ENCODE data around the gene KMT2A. TPM values are rescaled to one million over a fixed set of nuclear protein-coding genes. Genes with fewer than 3 reads are reported as not detected.
"Not testable (repeated sequence)": the region's sequence is repeated elsewhere in the genome, so short reads cannot be mapped to it uniquely, and the experiment has no call there.

Gene KMT2A
- total RNA-seq, 2 experiments from 2014 or later = 135 to 140 TPM

GRCh38 chr11:118570787-118571186, 134.5 kb downstream of the KMT2A start:
- CTCF ChIA-PET = no interaction called here
- H3K9me3 Mint-ChIP-seq = no peaks in the 10 kb centered on the region

GRCh38 chr11:118571701-118572060, 135.4 kb downstream of the KMT2A start:
- not testable (repeated sequence) for ATAC-seq (ENCODE audit: poor library complexity); H3K9me3 ChIP-seq (ENCODE audit: control insufficient read depth in 1 of 2, insufficient read depth in 1 of 2, low read length in 2 of 2); H3K9me3 Mint-ChIP-seq; H3K36me3 ChIP-seq (ENCODE audit: insufficient read depth, low read length); H3K27me3 ChIP-seq (ENCODE audit: control insufficient read depth in 1 of 2, insufficient read depth in 2 of 2, low read length in 2 of 2); H3K27me3 Mint-ChIP-seq
- peak overlapping the region; percentile 97 to 98 for H3K27ac ChIP-seq (ENCODE audit: low read depth in 1 of 2, low read length in 2 of 2)
- H3K4me3 ChIP-seq (ENCODE audit: low read length) = peak overlapping the region; percentile 88
- peak in 7 of 14 experiments; percentile 5 to 40 (median 9) for DNase-seq
- peaks cover 14% of the 10 kb centered on the region for H3K4me1 ChIP-seq (ENCODE audit: insufficient read depth, low read length)
- Mint-ChIP-seq H3K27ac (peak overlapping the region; percentile 94), H3K4me3 (peak overlapping the region; percentile 99), H3K36me3 (ENCODE audit: low read depth) (peaks cover 41% of the 10 kb centered on the region), H3K4me1 (ENCODE audit: low read depth) (peaks cover 47% of the 10 kb centered on the region)
- CTCF ChIA-PET = interaction anchor here (1.0 kb wide), 1 partner anchor 23 kb away, joined by 3 read pairs; no protein-coding TSS in a partner anchor
- intact Hi-C loops (cut with DNase I, micrococcal nuclease) = loop anchor here (1.0 to 10.0 kb wide), 5 partner anchors 36 to 1337 kb away; partner anchors contain the start of genes C2CD2L (in 1 of the 2), DPAGT1 (in 1 of the 2), PCSK7 (in 1 of the 2) and PHLDB1 (in 1 of the 2)
- POLR2A ChIA-PET = interaction anchor here (0.7 to 2.2 kb wide), 11 partner anchors 33 to 1428 kb away, joined by 3 to 18 read pairs (median 6); partner anchors contain the start of genes DPAGT1, FXYD6, KMT2A and PAFAH1B2

More at GRCh38 chr11:118570787-118571186, 134.5 kb downstream of the KMT2A start:
- Mint-ChIP-seq H3K27ac (peak overlapping the region; percentile 94), H3K4me3 (peak overlapping the region; percentile 99), H3K36me3 (ENCODE audit: low read depth) (peaks cover 33% of the 10 kb centered on the region), H3K27me3 (no peaks in the 10 kb centered on the region), H3K4me1 (ENCODE audit: low read depth) (peaks cover 43% of the 10 kb centered on the region)
- ATAC-seq (ENCODE audit: poor library complexity) (no peak), DNase-seq (no peak)
- peaks cover 3% of the 10 kb centered on the region for H3K36me3 ChIP-seq (ENCODE audit: insufficient read depth, low read length)
- POLR2A ChIA-PET = no interaction called here
- TF ChIP-seq CTCF (IDR thresholded peaks at IDR 0.05) = no peak
- H3K27me3 ChIP-seq (ENCODE audit: control insufficient read depth in 1 of 2, insufficient read depth in 2 of 2, low read length in 2 of 2) = no peaks in the 10 kb centered on the region
- no peak overlapping the region for H3K27ac ChIP-seq (ENCODE audit: low read depth in 1 of 2, low read length in 2 of 2)
- peaks cover 17% of the 10 kb centered on the region for H3K4me1 ChIP-seq (ENCODE audit: insufficient read depth, low read length)
- no peak overlapping the region for H3K4me3 ChIP-seq (ENCODE audit: low read length)
- no peaks in the 10 kb centered on the region for H3K9me3 ChIP-seq (ENCODE audit: control insufficient read depth in 1 of 2, insufficient read depth in 1 of 2, low read length in 2 of 2)
- intact Hi-C loops (cut with DNase I, micrococcal nuclease) = loop anchor here (5.0 to 10.0 kb wide), 3 partner anchors 37 to 1336 kb away; partner anchors contain the start of genes C2CD2L (in 1 of the 2), DPAGT1 (in 1 of the 2), PCSK7 (in 1 of the 2) and PHLDB1 (in 1 of the 2)

GRCh38 chr11:118572061-118572980, 136.0 kb downstream of the KMT2A start, which contains the start of gene ARCN1:
Gene ARCN1 (plus strand): TSS chr11:118572409. CDS start chr11:118572548, 139 bp downstream.
- Mint-ChIP-seq H3K27me3 (no peaks in the 10 kb centered on the region), H3K36me3 (ENCODE audit: low read depth) (peaks cover 47% of the 10 kb centered on the region), H3K4me3 (peak within 1 kb of the TSS; percentile 99), H3K9me3 (no peaks in the 10 kb centered on the region), H3K4me1 (ENCODE audit: low read depth) (peaks cover 52% of the 10 kb centered on the region), H3K27ac (peak within 1 kb of the TSS; percentile 94)
- POLR2A ChIA-PET = interaction anchor here (0.6 to 2.2 kb wide), 20 partner anchors 23 to 1428 kb away, joined by 3 to 18 read pairs (median 4); partner anchors contain the start of genes CD3E, DPAGT1, FXYD6 and KMT2A
- Histone ChIP-seq H3K36me3 (ENCODE audit: insufficient read depth, low read length) (peaks cover 6% of the 10 kb centered on the region), H3K27me3 (ENCODE audit: control insufficient read depth in 1 of 2, insufficient read depth in 2 of 2, low read length in 2 of 2) (no peaks in the 10 kb centered on the region), H3K9me3 (ENCODE audit: control insufficient read depth in 1 of 2, insufficient read depth in 1 of 2, low read length in 2 of 2) (no peaks in the 10 kb centered on the region), H3K4me1 (ENCODE audit: insufficient read depth, low read length) (peaks cover 20% of the 10 kb centered on the region), H3K27ac (ENCODE audit: low read depth in 1 of 2, low read length in 2 of 2) (peak within 1 kb of the TSS; percentile 97 to 98), H3K4me3 (ENCODE audit: low read length) (peak within 1 kb of the TSS; percentile 88)
- DNase-seq (peak; percentile 64 to 91 (median 75)), ATAC-seq (ENCODE audit: poor library complexity) (peak; percentile 81)
- intact Hi-C loops (cut with DNase I, micrococcal nuclease) = loop anchor here (1.0 to 10.0 kb wide), 5 partner anchors 35 to 1338 kb away; partner anchors contain the start of genes C2CD2L (in 1 of the 2), DPAGT1 (in 1 of the 2), PCSK7 (in 1 of the 2) and PHLDB1 (in 1 of the 2)
- TF ChIP-seq CTCF (IDR thresholded peaks at IDR 0.05) = no peak
- CTCF ChIA-PET = interaction anchor here (1.0 kb wide), 1 partner anchor 23 kb away, joined by 3 read pairs; no protein-coding TSS in a partner anchor

Measured in CD4-positive, alpha-beta T cell (primary cell).